Vagina (tissue), 2 donors: Measurements from ENCODE around the gene GNAL.

Experiments used
- POLR2A ChIP-seq, 2 donors: fragments of 450-650 bp; IDR thresholded peaks; one replicate each; pipeline ENCODE4 v1.6.1; 2017; ENCODE audit warnings: antibody characterized with exemption in 2 of 2, mild to moderate bottlenecking in 2 of 2, moderate library complexity in 2 of 2
- TF ChIP-seq, protein P1 (sequence below), 3 experiments: fragments of 450-650 bp in 2 of 3; fragments of 200-600 bp in 1 of 3; sonication (generic) in 1 of 3; IDR thresholded peaks; one replicate each; pipeline ENCODE4 v1.5.1; 2017 to 2019; ENCODE audit warnings: antibody characterized with exemption in 3 of 3, mild to moderate bottlenecking in 2 of 3, moderate library complexity in 2 of 3

DNA sequence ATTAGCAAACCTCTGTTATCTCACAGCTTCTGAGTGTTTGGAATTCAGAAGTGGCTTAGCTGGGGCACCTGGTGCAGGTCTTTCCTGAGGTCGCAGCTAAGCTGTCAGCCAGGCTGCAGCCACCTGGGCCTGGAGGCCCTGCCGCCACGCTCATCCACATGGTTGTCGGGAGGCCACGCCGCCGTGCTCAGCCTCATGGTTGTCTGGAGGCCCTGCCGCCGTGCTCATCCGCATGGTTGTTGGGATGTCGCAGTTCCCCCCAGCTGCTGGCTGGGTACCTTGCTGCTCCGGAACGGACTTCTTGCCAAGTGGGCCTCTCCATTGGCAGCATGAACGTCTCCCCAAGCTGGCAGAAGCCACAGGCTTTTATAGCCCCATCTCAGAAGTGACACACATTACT, 243.3 kb downstream of the GNAL start:
- TF ChIP-seq, protein P1, sequence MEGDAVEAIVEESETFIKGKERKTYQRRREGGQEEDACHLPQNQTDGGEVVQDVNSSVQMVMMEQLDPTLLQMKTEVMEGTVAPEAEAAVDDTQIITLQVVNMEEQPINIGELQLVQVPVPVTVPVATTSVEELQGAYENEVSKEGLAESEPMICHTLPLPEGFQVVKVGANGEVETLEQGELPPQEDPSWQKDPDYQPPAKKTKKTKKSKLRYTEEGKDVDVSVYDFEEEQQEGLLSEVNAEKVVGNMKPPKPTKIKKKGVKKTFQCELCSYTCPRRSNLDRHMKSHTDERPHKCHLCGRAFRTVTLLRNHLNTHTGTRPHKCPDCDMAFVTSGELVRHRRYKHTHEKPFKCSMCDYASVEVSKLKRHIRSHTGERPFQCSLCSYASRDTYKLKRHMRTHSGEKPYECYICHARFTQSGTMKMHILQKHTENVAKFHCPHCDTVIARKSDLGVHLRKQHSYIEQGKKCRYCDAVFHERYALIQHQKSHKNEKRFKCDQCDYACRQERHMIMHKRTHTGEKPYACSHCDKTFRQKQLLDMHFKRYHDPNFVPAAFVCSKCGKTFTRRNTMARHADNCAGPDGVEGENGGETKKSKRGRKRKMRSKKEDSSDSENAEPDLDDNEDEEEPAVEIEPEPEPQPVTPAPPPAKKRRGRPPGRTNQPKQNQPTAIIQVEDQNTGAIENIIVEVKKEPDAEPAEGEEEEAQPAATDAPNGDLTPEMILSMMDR (IDR thresholded peaks at IDR 0.05), result no peak
- TF ChIP-seq POLR2A (IDR thresholded peaks at IDR 0.05), result no peak
